ENCODE data around the gene MAP2K6.

GRCh38 chr17:69417545-69418483 lies 3.3 kb downstream of the MAP2K6 start:
- TF ChIP-seq BHLHE40 (IDR thresholded peaks at IDR 0.05; ENCODE audit: borderline replicate concordance) (no peak), SP1 (IDR thresholded peaks at IDR 0.05) (no peak), SUZ12 (IDR thresholded peaks at IDR 0.05) (no peak), ZNF384 (IDR thresholded peaks at IDR 0.05) (no peak), LEF1 (IDR thresholded peaks at IDR 0.05; ENCODE audit: borderline replicate concordance) (no peak), HDGF (IDR thresholded peaks at IDR 0.05; ENCODE audit: borderline replicate concordance) (no peak), FOXK2 (IDR thresholded peaks at IDR 0.05) (no peak)
